Psoas muscle (tissue), 8 donors: ENCODE data around the gene C4B. TPM values are rescaled to one million over a fixed set of nuclear protein-coding genes. Genes with fewer than 3 reads are reported as not detected.
A peak's percentile ranks its signal among the peaks of the same experiment; 100 is the strongest.
"Not testable (repeated sequence)": the region's sequence is repeated elsewhere in the genome, so short reads cannot be mapped to it uniquely, and the experiment has no call there.

Source experiments
- ATAC-seq, 4 donors: fragments of 200-7000 bp; cut with Tn5 transposase; one replicate each; pipeline ENCODE4 v1.9.1; 2020; ENCODE audit warnings: moderate library complexity in 3 of 4, mild to moderate bottlenecking in 2 of 4
- DNase-seq, 2 donors: peaks; one replicate each; pipeline ENCODE4 v3.0.0-alpha.2; 2020
- H3K27ac ChIP-seq: fragments of 200-600 bp; one replicate; pipeline ENCODE4 v1.8.0; 2022
- H3K27me3 ChIP-seq, 3 donors: fragments of 200-600 bp in 1 of 3; one replicate each; pipeline versions ENCODE4 v1.6.1 to v1.8.0; 2013 to 2022; ENCODE audit warnings: low read length in 2 of 3, mild to moderate bottlenecking in 2 of 3, moderate library complexity in 1 of 3; ENCODE audit not compliant: insufficient read depth in 3 of 3
- H3K36me3 ChIP-seq, 2 donors: fragments of 200-600 bp in 1 of 2; one replicate each; pipeline versions ENCODE4 v1.6.1 to v1.8.0; 2013 to 2022; ENCODE audit warnings: low read depth in 1 of 2, mild to moderate bottlenecking in 1 of 2, moderate library complexity in 1 of 2; ENCODE audit not compliant: insufficient read depth in 1 of 2
- H3K4me1 ChIP-seq: fragments of 200-600 bp; one replicate; pipeline ENCODE4 v1.8.0; 2022
- H3K4me3 ChIP-seq: fragments of 200-600 bp; one replicate; pipeline ENCODE4 v1.8.0; 2022; ENCODE audit warnings: mild to moderate bottlenecking
- H3K9me3 ChIP-seq: fragments of 200-600 bp; one replicate; pipeline ENCODE4 v1.8.0; 2022
- CTCF ChIP-seq: fragments of 200-600 bp; IDR thresholded peaks from one replicate; pipeline ENCODE4 v1.8.0; 2022; ENCODE audit warnings: antibody characterized with exemption
- WGBS, 3 donors: extraction: QIAGEN DNeasy Blood & Tissue Kit; methylation state at CpG; one replicate each; pipeline versions ENCODE4 v1.1.6 to v1.1.7; 2013; 5-methylcytosine and 5-hydroxymethylcytosine counted together
- intact Hi-C, 2 donors: fragments of 100-400 bp; cut with DNase I; formaldehyde crosslinking; loops; one replicate each; pipeline versions ENCODE4 v1.11.0 to v1.14.2; 2022
- long read RNA-seq, 2 donors: library from polyadenylated mRNA; unstranded; transcript quantifications; one replicate each; pipeline ENCODE4 v2.0.0, GENCODE V29; 2021
- polyA plus RNA-seq, 3 donors: library from polyadenylated mRNA; stranded (reverse); fragments of 200-250 nt; gene quantifications; one replicate each; pipeline ENCODE4 v1.2.3, GENCODE V29; 2013
- total RNA-seq, 4 donors: library from RNA; stranded (reverse); fragmentation: NEBNext Ultra II Directional in 2 of 4; extraction: Animal tissue kit (Norgen Biotek cat#: 25700) in 2 of 4; gene quantifications; one replicate each; pipeline versions ENCODE4 v1.2.1 to v1.2.4, GENCODE V29; 2021 to 2023
- donor health status: healthy with polysubstance abuse.
- donor health status: DM: no; HTN: no; CAD: no; lungs with moderate emphysema.
- donor health status: Bipolar disorder and iron deficiency.
- donor health status: healthy.
- donor health status: DM: yes; HTN: yes; CAD: no.
- donor health status: DM: no; HTN: no; CAD: no.
- donor health status: DM: no; HTN: no; CAD: no.
- donor health status: DM: yes; HTN: yes; CAD: no.

C4B gene
- total RNA-seq: 10 to 100 TPM in 1 of 4 donors, 1 to 10 TPM in 3; 5.6 to 12.6 (median 9.4) TPM
- polyA plus RNA-seq: 1 to 10 TPM; 2.6 to 3.3 (median 2.7) TPM
- long read RNA-seq, donor 1, partial matches to known transcripts: 2 of 2 reads
- long read RNA-seq, donor 1, other reads (novel, unspliced or antisense): 0 of 2 reads
- long read RNA-seq, donor 2, full-length matches to known transcripts: 1 of 7 reads
- long read RNA-seq, donor 2, partial matches to known transcripts: 6 of 7 reads
- long read RNA-seq, donor 2, other reads (novel, unspliced or antisense): 0 of 7 reads

- H3K27me3 ChIP-seq, intact Hi-C loops, H3K4me3 ChIP-seq, H3K4me1 ChIP-seq, H3K9me3 ChIP-seq, DNase-seq, H3K27ac ChIP-seq, H3K36me3 ChIP-seq: not testable (repeated sequence)
- ATAC-seq: peak in 3 of 4 donors; percentile 25 to 55 (median 32)
- WGBS, 3 donors: no CpG with 5 or more reads among the region's 6 CpGs
These were observed at the start of gene C4B for GRCh38 chr6:32014547-32014946. Gene C4B (plus strand): TSS chr6:32014795. CDS start chr6:32014846, 51 bp downstream.

GRCh38 chr6:31965700-31966099 is 48.9 kb upstream of the C4B start:
- no peaks in the 10 kb centered on the region for H3K27me3 ChIP-seq
- TF ChIP-seq CTCF: no peak
- WGBS, 3 donors: 80 to 85% (median 80%) methylated on average over 13 of the region's 13 CpGs
- peaks cover 2% of the 10 kb centered on the region for H3K4me1 ChIP-seq
- no peak for ATAC-seq
- H3K4me3 ChIP-seq: no peak overlapping the region
- peaks cover 10 to 97% of the 10 kb centered on the region in 2 donors for H3K36me3 ChIP-seq
- H3K9me3 ChIP-seq: no peaks in the 10 kb centered on the region
- no peak for DNase-seq
- no peak overlapping the region for H3K27ac ChIP-seq
- intact Hi-C loops: loop anchor here in 1 of 2 donors (10.0 kb wide), 1 partner anchor 421 kb away; the partner anchor contains the start of genes ATP6V1G2, DDX39B and NFKBIL1

GRCh38 chr6:31966506-31966905 is 48.1 kb upstream of the C4B start:
- Histone ChIP-seq H3K27me3 (no peaks in the 10 kb centered on the region), H3K36me3 (peaks cover 10 to 89% of the 10 kb centered on the region in 2 donors), H3K9me3 (no peaks in the 10 kb centered on the region), H3K4me1 (peaks cover 9% of the 10 kb centered on the region), H3K4me3 (no peak overlapping the region), H3K27ac (no peak overlapping the region)
- WGBS, 3 donors: 85 to 90% (median 86%) methylated on average over 7 of the region's 7 CpGs
- intact Hi-C loops: loop anchor here in 1 of 2 donors (10.0 kb wide), 1 partner anchor 422 kb away; the partner anchor contains the start of genes ATP6V1G2, DDX39B and NFKBIL1
- TF ChIP-seq CTCF: no peak
- ATAC-seq (no peak), DNase-seq (no peak)

- no peak for ATAC-seq
- Histone ChIP-seq H3K36me3 (peaks cover 10 to 81% of the 10 kb centered on the region in 2 donors), H3K27me3 (no peaks in the 10 kb centered on the region), H3K4me1 (peaks cover 9% of the 10 kb centered on the region), H3K4me3 (no peak overlapping the region), H3K27ac (no peak overlapping the region), H3K9me3 (no peaks in the 10 kb centered on the region)
- no peak for TF ChIP-seq CTCF
- DNase-seq: no peak
- 80 to 90% (median 81%) methylated on average over 10 of the region's 10 CpGs for WGBS, 3 donors
- intact Hi-C loops: loop anchor here in 1 of 2 donors (10.0 kb wide), 1 partner anchor 422 kb away; the partner anchor contains the start of genes ATP6V1G2, DDX39B and NFKBIL1
These were observed 47.3 kb upstream of the C4B start for GRCh38 chr6:31966997-31967925.

- TF ChIP-seq CTCF: no peak
- intact Hi-C loops: loop anchor here in 1 of 2 donors (10.0 kb wide), 1 partner anchor 423 kb away; the partner anchor contains the start of genes ATP6V1G2, DDX39B and NFKBIL1
- Histone ChIP-seq H3K9me3 (no peaks in the 10 kb centered on the region), H3K4me3 (no peak overlapping the region), H3K4me1 (peaks cover 12% of the 10 kb centered on the region), H3K27ac (no peak overlapping the region), H3K36me3 (peaks cover 8 to 75% of the 10 kb centered on the region in 2 donors), H3K27me3 (no peaks in the 10 kb centered on the region)
- 77 to 81% (median 80%) methylated on average over 3 of the region's 3 CpGs for WGBS, 3 donors
- ATAC-seq: no peak
- DNase-seq: no peak
These were observed 46.7 kb upstream of the C4B start for GRCh38 chr6:31967926-31968320.
